MM.1S (cell line): ENCODE data around the gene SRP9.

ENCODE experiments used
- DNase-seq: peaks from one replicate; pipeline ENCODE4 v3.0.0-alpha.2; 2015
- H2AFZ ChIP-seq: fragments of 300-600 bp; sonication (generic); 2 replicates; pipeline ENCODE4 v1.6.0; 2016; ENCODE audit warnings: antibody characterized with exemption, low read length
- H3F3A ChIP-seq: fragments of 300-600 bp; sonication (generic); 2 replicates; pipeline ENCODE4 v1.6.1; 2016; ENCODE audit warnings: mild to moderate bottlenecking, antibody characterized with exemption, low read length, moderate library complexity, mixed read lengths; ENCODE audit not compliant: insufficient read depth
- H3K27ac ChIP-seq: fragments of 300-600 bp; sonication (generic); 2 replicates; pipeline ENCODE4 v1.5.1; 2016; ENCODE audit warnings: mild to moderate bottlenecking, low read length
- H3K27me3 ChIP-seq: fragments of 300-600 bp; sonication (generic); replicated peaks from 2 replicates; pipeline ENCODE4 v1.6.0; 2016; ENCODE audit warnings: low read length; ENCODE audit not compliant: insufficient read depth
- H3K36me3 ChIP-seq: fragments of 300-600 bp; sonication (generic); replicated peaks from 2 replicates; pipeline ENCODE4 v1.6.1; 2016; ENCODE audit warnings: mild to moderate bottlenecking, low read length, mixed read lengths; ENCODE audit not compliant: insufficient read depth
- H3K4me1 ChIP-seq: fragments of 300-600 bp; sonication (generic); 2 replicates; pipeline ENCODE4 v1.6.1; 2016; ENCODE audit warnings: low read length, mixed read lengths
- H3K4me2 ChIP-seq: fragments of 300-600 bp; sonication (generic); 2 replicates; pipeline ENCODE4 v1.6.0; 2016; ENCODE audit warnings: low read depth, low read length
- H3K4me3 ChIP-seq: fragments of 300-600 bp; sonication (generic); 2 replicates; pipeline ENCODE4 v1.5.1; 2016; ENCODE audit warnings: low read length, mixed read lengths
- H3K79me2 ChIP-seq: fragments of 300-600 bp; sonication (generic); 2 replicates; pipeline ENCODE4 v1.6.1; 2016; ENCODE audit warnings: mixed run types, low read length, mixed read lengths
- H3K9ac ChIP-seq: fragments of 300-600 bp; sonication (generic); 2 replicates; pipeline ENCODE4 v1.6.1; 2016; ENCODE audit warnings: low read length, mixed read lengths
- H3K9me2 ChIP-seq: fragments of 300-600 bp; sonication (generic); replicated peaks from 2 replicates; pipeline ENCODE4 v1.6.1; 2016; ENCODE audit warnings: mild to moderate bottlenecking, low read length, mixed read lengths; ENCODE audit not compliant: insufficient read depth
- H3K9me3 ChIP-seq: fragments of 300-600 bp; sonication (generic); replicated peaks from 2 replicates; pipeline ENCODE4 v1.6.1; 2016; ENCODE audit warnings: mild to moderate bottlenecking, low read length, mixed read lengths; ENCODE audit not compliant: insufficient read depth
- H4K20me1 ChIP-seq: fragments of 300-600 bp; sonication (generic); 2 replicates; pipeline ENCODE4 v1.6.1; 2016; ENCODE audit warnings: mild to moderate bottlenecking, low read length, moderate library complexity, mixed read lengths; ENCODE audit not compliant: insufficient read depth
- CTCF ChIP-seq: fragments of 300-600 bp; sonication (generic); IDR thresholded peaks from 2 replicates; pipeline ENCODE4 v1.5.1; 2016; ENCODE audit warnings: antibody characterized with exemption, low read length, mixed read lengths
- EZH2 ChIP-seq: fragments of 300-600 bp; sonication (generic); optimal IDR thresholded peaks from 2 replicates; pipeline ENCODE3; 2017; ENCODE audit warnings: low read depth, mild to moderate bottlenecking, antibody characterized with exemption, low read length, mixed read lengths
- EZH2phosphoT487 ChIP-seq: fragments of 300-600 bp; sonication (generic); IDR thresholded peaks from 2 replicates; pipeline ENCODE4 v1.6.1; 2018; ENCODE audit warnings: antibody characterized with exemption, low read length

SRP9 gene

GRCh38 chr1:225768662-225769426, 8.8 kb upstream of the SRP9 start:
- no peak overlapping the region for H3K27ac ChIP-seq
- no peak overlapping the region for H3K4me2 ChIP-seq
- no peak overlapping the region for H3K9ac ChIP-seq
- H3K4me3 ChIP-seq = no peak overlapping the region
- no peak overlapping the region for H2AFZ ChIP-seq
- no peaks in the 10 kb centered on the region for H3F3A ChIP-seq
- H3K9me2 ChIP-seq = no peaks in the 10 kb centered on the region
- H3K36me3 ChIP-seq = no peaks in the 10 kb centered on the region
- TF ChIP-seq CTCF (no peak), EZH2 (no peak), EZH2phosphoT487 (no peak)
- H3K9me3 ChIP-seq = no peaks in the 10 kb centered on the region
- no peak for DNase-seq
- no peaks in the 10 kb centered on the region for H3K4me1 ChIP-seq
- H3K27me3 ChIP-seq = no peaks in the 10 kb centered on the region
- H3K79me2 ChIP-seq = no peaks in the 10 kb centered on the region
- H4K20me1 ChIP-seq = no peaks in the 10 kb centered on the region

GRCh38 chr1:225769687-225770086, 7.9 kb upstream of the SRP9 start:
- H3K9me3 ChIP-seq = no peaks in the 10 kb centered on the region
- no peaks in the 10 kb centered on the region for H3F3A ChIP-seq
- H3K4me1 ChIP-seq = no peaks in the 10 kb centered on the region
- no peak overlapping the region for H3K27ac ChIP-seq
- no peaks in the 10 kb centered on the region for H3K36me3 ChIP-seq
- DNase-seq = no peak
- TF ChIP-seq EZH2 (no peak), CTCF (no peak), EZH2phosphoT487 (no peak)
- H3K27me3 ChIP-seq = no peaks in the 10 kb centered on the region
- H3K4me3 ChIP-seq = no peak overlapping the region
- H4K20me1 ChIP-seq = no peaks in the 10 kb centered on the region
- no peaks in the 10 kb centered on the region for H3K79me2 ChIP-seq
- no peak overlapping the region for H2AFZ ChIP-seq
- H3K9ac ChIP-seq = no peak overlapping the region
- H3K4me2 ChIP-seq = no peak overlapping the region
- no peaks in the 10 kb centered on the region for H3K9me2 ChIP-seq

GRCh38 chr1:225770561-225771248, 6.9 kb upstream of the SRP9 start:
- no peaks in the 10 kb centered on the region for H4K20me1 ChIP-seq
- no peak overlapping the region for H3K4me3 ChIP-seq
- no peaks in the 10 kb centered on the region for H3K4me1 ChIP-seq
- H3K27me3 ChIP-seq = no peaks in the 10 kb centered on the region
- no peaks in the 10 kb centered on the region for H3K9me3 ChIP-seq
- no peaks in the 10 kb centered on the region for H3K79me2 ChIP-seq
- H3F3A ChIP-seq = no peaks in the 10 kb centered on the region
- H3K9me2 ChIP-seq = no peaks in the 10 kb centered on the region
- no peak overlapping the region for H2AFZ ChIP-seq
- no peaks in the 10 kb centered on the region for H3K36me3 ChIP-seq
- no peak overlapping the region for H3K27ac ChIP-seq
- H3K4me2 ChIP-seq = no peak overlapping the region
- no peak for DNase-seq
- TF ChIP-seq CTCF = no peak
- TF ChIP-seq EZH2 = no peak
- TF ChIP-seq EZH2phosphoT487 = no peak
- no peak overlapping the region for H3K9ac ChIP-seq
